ENCODE measurements around the gene PRXL2A.

Gene PRXL2A

GRCh38 chr10:80455461-80456349, 47.4 kb downstream of the PRXL2A start:
- H3K27ac ChIP-seq, result peak overlapping the region; percentile 97
- peak overlapping the region; percentile 64 to 80 for H3K4me3 ChIP-seq (ENCODE audit: low read depth in 1 of 2, low read length in 1 of 2)
- H3K27me3 ChIP-seq, result no peaks in the 10 kb centered on the region
- H3K4me1 ChIP-seq (ENCODE audit: control insufficient read depth in 1 of 2, insufficient read depth in 1 of 2, low read depth in 1 of 2, low read length in 1 of 2), result peaks cover 62 to 69% of the 10 kb centered on the region in 2 experiments
- H3K9me3 ChIP-seq, result no peaks in the 10 kb centered on the region
- no peak for TF ChIP-seq CTCF (IDR thresholded peaks at IDR 0.05)
- no peaks in the 10 kb centered on the region for H3K36me3 ChIP-seq

GRCh38 chr10:80457554-80458262, 49.4 kb downstream of the PRXL2A start:
- peak overlapping the region in 1 of 2 experiments; percentile 49 for H3K4me3 ChIP-seq (ENCODE audit: low read depth in 1 of 2, low read length in 1 of 2)

GRCh38 chr10:80458263-80458625, 49.9 kb downstream of the PRXL2A start:
- peak overlapping the region in 1 of 2 experiments; percentile 49 for H3K4me3 ChIP-seq (ENCODE audit: low read depth in 1 of 2, low read length in 1 of 2)
- H3K9me3 ChIP-seq, result no peaks in the 10 kb centered on the region
- H3K27ac ChIP-seq, result peak overlapping the region; percentile 82
- H3K36me3 ChIP-seq, result peaks cover 5% of the 10 kb centered on the region
- peaks cover 85 to 89% of the 10 kb centered on the region in 2 experiments for H3K4me1 ChIP-seq (ENCODE audit: control insufficient read depth in 1 of 2, insufficient read depth in 1 of 2, low read depth in 1 of 2, low read length in 1 of 2)
- no peak for TF ChIP-seq CTCF (IDR thresholded peaks at IDR 0.05)
- H3K27me3 ChIP-seq, result no peaks in the 10 kb centered on the region

More at GRCh38 chr10:80457554-80458262, 49.4 kb downstream of the PRXL2A start:
- Histone ChIP-seq H3K9me3 (no peaks in the 10 kb centered on the region), H3K36me3 (peaks cover 5% of the 10 kb centered on the region), H3K4me1 (ENCODE audit: control insufficient read depth in 1 of 2, insufficient read depth in 1 of 2, low read depth in 1 of 2, low read length in 1 of 2) (peaks cover 81 to 87% of the 10 kb centered on the region in 2 experiments), H3K27ac (peak overlapping the region; percentile 82), H3K27me3 (no peaks in the 10 kb centered on the region)
- TF ChIP-seq CTCF (IDR thresholded peaks at IDR 0.05), result no peak

GRCh38 chr10:80458638-80459037, 50.3 kb downstream of the PRXL2A start:
- Histone ChIP-seq H3K27ac (peak overlapping the region; percentile 82), H3K36me3 (peaks cover 5% of the 10 kb centered on the region), H3K27me3 (no peaks in the 10 kb centered on the region), H3K4me1 (ENCODE audit: control insufficient read depth in 1 of 2, insufficient read depth in 1 of 2, low read depth in 1 of 2, low read length in 1 of 2) (peaks cover 85 to 89% of the 10 kb centered on the region in 2 experiments), H3K9me3 (no peaks in the 10 kb centered on the region), H3K4me3 (ENCODE audit: low read depth in 1 of 2, low read length in 1 of 2) (peak overlapping the region; percentile 35 to 49)
- no peak for TF ChIP-seq CTCF (IDR thresholded peaks at IDR 0.05)

GRCh38 chr10:80459047-80459865, 50.9 kb downstream of the PRXL2A start:
- peak overlapping the region; percentile 82 for H3K27ac ChIP-seq
- TF ChIP-seq CTCF (IDR thresholded peaks at IDR 0.05), result no peak
- peak overlapping the region; percentile 35 to 49 for H3K4me3 ChIP-seq (ENCODE audit: low read depth in 1 of 2, low read length in 1 of 2)
- H3K4me1 ChIP-seq (ENCODE audit: control insufficient read depth in 1 of 2, insufficient read depth in 1 of 2, low read depth in 1 of 2, low read length in 1 of 2), result peaks cover 90 to 94% of the 10 kb centered on the region in 2 experiments
- no peaks in the 10 kb centered on the region for H3K27me3 ChIP-seq
- H3K9me3 ChIP-seq, result no peaks in the 10 kb centered on the region
- peaks cover 5% of the 10 kb centered on the region for H3K36me3 ChIP-seq
